ENCODE results near the gene RIMS3. TPM values are rescaled to one million over a fixed set of nuclear protein-coding genes. Genes with fewer than 3 reads are reported as not detected.
A peak's percentile ranks its signal among the peaks of the same experiment; 100 is the strongest.

RIMS3 gene
- polyA plus RNA-seq, 1 donor from 2014 or later, result 31.6 TPM

- H3K36me3 ChIP-seq (ENCODE audit: insufficient read depth, low read length), result no peaks in the 10 kb centered on the region
- no peaks in the 10 kb centered on the region for H3K9me3 ChIP-seq (ENCODE audit: low read length)
- peaks cover 68% of the 10 kb centered on the region for H3K79me2 ChIP-seq (replicated peaks; ENCODE audit: insufficient read depth, low read length)
- H3K4me2 ChIP-seq (ENCODE audit: low read length), result peak overlapping the region; percentile 95
- peak overlapping the region; percentile 68 for H3K4me3 ChIP-seq (ENCODE audit: low read length)
- H3K9me2 ChIP-seq (ENCODE audit: insufficient read depth, low read length), result no peaks in the 10 kb centered on the region
- no peaks in the 10 kb centered on the region for H4K20me1 ChIP-seq (ENCODE audit: insufficient read depth)
- no peaks in the 10 kb centered on the region for H3K27me3 ChIP-seq (ENCODE audit: insufficient read depth, low read depth, low read length)
- no peaks in the 10 kb centered on the region for H3F3A ChIP-seq (ENCODE audit: insufficient read depth, low read length, poor library complexity, severe bottlenecking)
- H2AFZ ChIP-seq (ENCODE audit: low read depth, low read length), result peak overlapping the region; percentile 52
- H3K9ac ChIP-seq (ENCODE audit: low read length), result peak overlapping the region; percentile 59
- TF ChIP-seq, protein P1, sequence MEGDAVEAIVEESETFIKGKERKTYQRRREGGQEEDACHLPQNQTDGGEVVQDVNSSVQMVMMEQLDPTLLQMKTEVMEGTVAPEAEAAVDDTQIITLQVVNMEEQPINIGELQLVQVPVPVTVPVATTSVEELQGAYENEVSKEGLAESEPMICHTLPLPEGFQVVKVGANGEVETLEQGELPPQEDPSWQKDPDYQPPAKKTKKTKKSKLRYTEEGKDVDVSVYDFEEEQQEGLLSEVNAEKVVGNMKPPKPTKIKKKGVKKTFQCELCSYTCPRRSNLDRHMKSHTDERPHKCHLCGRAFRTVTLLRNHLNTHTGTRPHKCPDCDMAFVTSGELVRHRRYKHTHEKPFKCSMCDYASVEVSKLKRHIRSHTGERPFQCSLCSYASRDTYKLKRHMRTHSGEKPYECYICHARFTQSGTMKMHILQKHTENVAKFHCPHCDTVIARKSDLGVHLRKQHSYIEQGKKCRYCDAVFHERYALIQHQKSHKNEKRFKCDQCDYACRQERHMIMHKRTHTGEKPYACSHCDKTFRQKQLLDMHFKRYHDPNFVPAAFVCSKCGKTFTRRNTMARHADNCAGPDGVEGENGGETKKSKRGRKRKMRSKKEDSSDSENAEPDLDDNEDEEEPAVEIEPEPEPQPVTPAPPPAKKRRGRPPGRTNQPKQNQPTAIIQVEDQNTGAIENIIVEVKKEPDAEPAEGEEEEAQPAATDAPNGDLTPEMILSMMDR (IDR thresholded peaks at IDR 0.05; ENCODE audit: poor library complexity, severe bottlenecking), result no peak
- TF ChIP-seq TAF1 (IDR thresholded peaks at IDR 0.05; ENCODE audit: low read depth), result no peak
- no peak for TF ChIP-seq EZH2 (IDR thresholded peaks at IDR 0.05; ENCODE audit: borderline replicate concordance, insufficient read depth, low read length, poor library complexity, severe bottlenecking)
- TF ChIP-seq REST (IDR thresholded peaks at IDR 0.05; ENCODE audit: borderline replicate concordance), result peak; percentile 7
- TF ChIP-seq SMC3 (conservative IDR thresholded peaks at IDR 0.05; ENCODE audit: poor library complexity), result no peak
- peak; percentile 9 for TF ChIP-seq RAD21 (conservative IDR thresholded peaks at IDR 0.05)
- TF ChIP-seq MXI1 (conservative IDR thresholded peaks at IDR 0.05; ENCODE audit: poor library complexity, severe bottlenecking), result peak; percentile 64
- TF ChIP-seq POLR2AphosphoS5 (IDR thresholded peaks at IDR 0.05), result peak; percentile 64
- H3K27ac ChIP-seq (ENCODE audit: low read length), result peak overlapping the region; percentile 57
These were observed 43.8 kb upstream of the RIMS3 start for GRCh38 chr1:40709100-40709801.

GRCh38 chr1:40708750-40709099 is 43.2 kb upstream of the RIMS3 start:
- H3K27ac ChIP-seq (ENCODE audit: low read length), result peak overlapping the region; percentile 57
- H2AFZ ChIP-seq (ENCODE audit: low read depth, low read length), result peak overlapping the region; percentile 52
- no peaks in the 10 kb centered on the region for H3K9me3 ChIP-seq (ENCODE audit: low read length)
- peak; percentile 11 for TF ChIP-seq REST (IDR thresholded peaks at IDR 0.05; ENCODE audit: borderline replicate concordance)
- no peak for TF ChIP-seq RAD21 (conservative IDR thresholded peaks at IDR 0.05)
- peak overlapping the region; percentile 68 for H3K4me3 ChIP-seq (ENCODE audit: low read length)
- H3K9ac ChIP-seq (ENCODE audit: low read length), result no peak overlapping the region
- H3K36me3 ChIP-seq (ENCODE audit: insufficient read depth, low read length), result no peaks in the 10 kb centered on the region
- no peaks in the 10 kb centered on the region for H3F3A ChIP-seq (ENCODE audit: insufficient read depth, low read length, poor library complexity, severe bottlenecking)
- H3K4me2 ChIP-seq (ENCODE audit: low read length), result peak overlapping the region; percentile 43
- H3K27me3 ChIP-seq (ENCODE audit: insufficient read depth, low read depth, low read length), result no peaks in the 10 kb centered on the region
- no peaks in the 10 kb centered on the region for H4K20me1 ChIP-seq (ENCODE audit: insufficient read depth)
- H3K79me2 ChIP-seq (replicated peaks; ENCODE audit: insufficient read depth, low read length), result peaks cover 62% of the 10 kb centered on the region
- H3K9me2 ChIP-seq (ENCODE audit: insufficient read depth, low read length), result no peaks in the 10 kb centered on the region

All from neural cell (in vitro differentiated cells).